GM23248 (cell line): Measurements from ENCODE around the gene MRPS18B. TPM values are rescaled to one million over a fixed set of nuclear protein-coding genes. Genes with fewer than 3 reads are reported as not detected.

Source experiments
- DNase-seq: peaks from one replicate; pipeline ENCODE4 v3.0.0-alpha.2; 2015
- H2AFZ ChIP-seq: fragments of 200-600 bp; sonication (generic); 2 replicates; pipeline ENCODE4 v1.6.1; 2016; ENCODE audit warnings: antibody characterized with exemption
- H3F3A ChIP-seq: fragments of 200-600 bp; sonication (generic); 2 replicates; pipeline ENCODE4 v1.6.1; 2016; ENCODE audit warnings: mild to moderate bottlenecking, antibody characterized with exemption, mixed run types; ENCODE audit not compliant: insufficient read depth
- H3K27ac ChIP-seq: fragments of 200-600 bp; sonication (generic); 2 replicates; pipeline ENCODE4 v1.5.1; 2016; ENCODE audit warnings: mild to moderate bottlenecking
- H3K27me3 ChIP-seq: fragments of 200-600 bp; sonication (generic); replicated peaks from 2 replicates; pipeline ENCODE4 v1.6.1; 2016; ENCODE audit warnings: mild to moderate bottlenecking; ENCODE audit not compliant: insufficient read depth
- H3K36me3 ChIP-seq: fragments of 200-600 bp; sonication (generic); 2 replicates; pipeline ENCODE4 v1.6.1; 2016; ENCODE audit warnings: low read depth, mild to moderate bottlenecking
- H3K4me1 ChIP-seq: fragments of 200-600 bp; sonication (generic); 2 replicates; pipeline ENCODE4 v1.6.1; 2016; ENCODE audit warnings: mild to moderate bottlenecking; ENCODE audit not compliant: insufficient read depth
- H3K4me2 ChIP-seq: fragments of 200-600 bp; sonication (generic); one replicate; pipeline ENCODE4 v1.6.1; 2016; ENCODE audit warnings: mild to moderate bottlenecking; ENCODE audit not compliant: unreplicated experiment
- H3K4me3 ChIP-seq: fragments of 200-600 bp; sonication (generic); 2 replicates; pipeline ENCODE4 v1.5.1; 2016; ENCODE audit warnings: mild to moderate bottlenecking
- H3K79me2 ChIP-seq: fragments of 200-600 bp; sonication (generic); 2 replicates; pipeline ENCODE4 v1.6.1; 2016; ENCODE audit warnings: mild to moderate bottlenecking; ENCODE audit not compliant: insufficient read depth
- H3K9ac ChIP-seq: fragments of 200-600 bp; sonication (generic); 2 replicates; pipeline ENCODE4 v1.6.1; 2016; ENCODE audit warnings: mild to moderate bottlenecking
- H3K9me2 ChIP-seq: fragments of 200-600 bp; sonication (generic); 2 replicates; pipeline ENCODE4 v1.6.1; 2016; ENCODE audit warnings: mixed run types, mild to moderate bottlenecking, moderate library complexity; ENCODE audit not compliant: insufficient read depth
- H3K9me3 ChIP-seq: fragments of 200-600 bp; sonication (generic); one replicate; pipeline ENCODE4 v1.6.1; 2017; ENCODE audit warnings: low read depth
- H4K20me1 ChIP-seq: fragments of 200-600 bp; sonication (generic); 2 replicates; pipeline ENCODE4 v1.6.0; 2016; ENCODE audit not compliant: insufficient read depth
- EZH2 ChIP-seq: fragments of 200-600 bp; sonication (generic); IDR thresholded peaks from 2 replicates; pipeline ENCODE4 v1.6.1; 2018; ENCODE audit warnings: antibody characterized with exemption, mild to moderate bottlenecking; ENCODE audit not compliant: insufficient read depth, poor library complexity, severe bottlenecking
- EZH2phosphoT487 ChIP-seq: fragments of 200-600 bp; sonication (generic); IDR thresholded peaks from 2 replicates; pipeline ENCODE4 v1.6.1; 2018; ENCODE audit warnings: antibody characterized with exemption, moderate library complexity, mild to moderate bottlenecking, low read depth; ENCODE audit not compliant: insufficient read depth
- WGBS, 2 experiments: methylation state at CpG; one replicate each; pipeline ENCODE4 v1.1.6; 2015 to 2017; ENCODE audit warnings: low lambda C conversion rate in 2 of 2, low coverage in 1 of 2; ENCODE audit errors: missing lambda C conversion rate in 2 of 2; 5-methylcytosine and 5-hydroxymethylcytosine counted together
- in situ Hi-C: fragments of 300-500 bp; cut with MboI; formaldehyde crosslinking; loops from 2 replicates; pipeline ENCODE4 v1.15.0; 2020
- polyA plus RNA-seq: library from polyadenylated mRNA; unstranded; fragments of >200 nt; fragmentation: Nextera tagmentation; extraction: Ambion mirVana; gene quantifications from 2 replicates; pipeline ENCODE4 v1.2.1, GENCODE V29; 2016
- total RNA-seq: library from RNA; depleted of rRNA; stranded (reverse); fragments of >200 nt; shearing (Covaris generic); gene quantifications from 2 replicates; pipeline ENCODE4 v1.2.3, GENCODE V29; 2014

MRPS18B gene
- total and polyA plus RNA-seq, 2 experiments from 2014 or later: 41.4 to 59.2 TPM

DNA sequence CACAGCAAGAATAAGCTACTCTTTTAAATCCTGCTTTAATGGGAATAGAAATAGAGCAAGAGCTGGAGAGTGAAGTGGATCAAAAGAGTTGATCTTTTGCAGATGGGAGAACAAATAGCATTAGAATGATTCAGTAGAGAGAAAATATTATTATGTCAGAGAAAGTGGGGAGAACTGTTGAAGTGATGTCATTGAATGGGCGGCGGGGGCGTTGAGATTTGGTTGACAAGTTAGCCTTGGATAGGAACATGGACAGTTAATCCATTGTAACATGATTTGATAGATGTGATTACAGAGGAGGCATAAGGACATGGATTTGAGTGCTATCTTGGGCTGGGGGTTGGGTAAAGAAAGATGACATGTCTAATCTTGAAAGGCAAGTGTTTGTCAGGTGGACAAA, 18.2 kb downstream of the MRPS18B start:
- H3K9me2 ChIP-seq: no peaks in the 10 kb centered on the region
- H4K20me1 ChIP-seq: no peaks in the 10 kb centered on the region
- no peaks in the 10 kb centered on the region for H3F3A ChIP-seq
- in situ Hi-C loops: no loop called here
- H3K4me3 ChIP-seq: no peak overlapping the region
- no peak for DNase-seq
- WGBS, 2 experiments: 95% methylated on average over 3 of the region's 3 CpGs
- no peaks in the 10 kb centered on the region for H3K4me1 ChIP-seq
- H3K27ac ChIP-seq: no peak overlapping the region
- no peak overlapping the region for H3K4me2 ChIP-seq
- H3K9ac ChIP-seq: no peak overlapping the region
- no peak overlapping the region for H2AFZ ChIP-seq
- H3K36me3 ChIP-seq: no peaks in the 10 kb centered on the region; the same call in 1 of the 2 replicates
- H3K27me3 ChIP-seq: no peaks in the 10 kb centered on the region
- TF ChIP-seq EZH2 (no peak), EZH2phosphoT487 (no peak)
- no peaks in the 10 kb centered on the region for H3K79me2 ChIP-seq
- H3K9me3 ChIP-seq: no peaks in the 10 kb centered on the region

DNA sequence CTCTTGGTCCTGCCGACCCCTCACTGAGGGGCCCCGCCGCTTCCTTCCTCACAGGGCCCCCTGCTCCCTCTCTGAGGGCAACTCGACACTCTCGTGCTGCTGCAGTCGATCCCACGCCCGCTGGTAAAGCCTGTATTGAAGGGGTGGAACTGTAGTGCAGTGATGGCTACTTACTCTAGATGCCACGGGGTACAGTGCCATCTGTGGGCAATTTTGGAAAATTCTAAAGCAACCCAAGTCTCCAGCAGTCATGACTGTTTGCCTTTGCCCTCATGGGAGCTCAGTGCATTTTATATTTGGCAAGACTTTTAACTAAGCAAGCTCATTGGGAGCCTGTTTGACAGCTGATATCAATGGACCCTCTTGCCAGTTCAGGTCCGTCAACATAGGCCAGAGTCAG, 22.8 kb downstream of the MRPS18B start:
- H3K9ac ChIP-seq: no peak overlapping the region
- no peaks in the 10 kb centered on the region for H3K9me2 ChIP-seq
- no peaks in the 10 kb centered on the region; the same call in 1 of the 2 replicates for H3K36me3 ChIP-seq
- no peaks in the 10 kb centered on the region for H3F3A ChIP-seq
- H3K79me2 ChIP-seq: peaks cover 3% of the 10 kb centered on the region; the same call in 1 of the 2 replicates
- H3K4me1 ChIP-seq: no peaks in the 10 kb centered on the region
- H3K4me2 ChIP-seq: no peak overlapping the region
- no peaks in the 10 kb centered on the region for H3K9me3 ChIP-seq
- in situ Hi-C loops: no loop called here
- H3K27me3 ChIP-seq: no peaks in the 10 kb centered on the region
- no peak overlapping the region for H2AFZ ChIP-seq
- H3K4me3 ChIP-seq: no peak overlapping the region
- TF ChIP-seq EZH2phosphoT487 (no peak), EZH2 (no peak)
- WGBS, 2 experiments: 83 to 87% methylated on average over 9 to 10 of the region's 10 CpGs
- no peak for DNase-seq
- H3K27ac ChIP-seq: no peak overlapping the region
- H4K20me1 ChIP-seq: no peaks in the 10 kb centered on the region

- Histone ChIP-seq H3K9me3 (no peaks in the 10 kb centered on the region), H3F3A (no peaks in the 10 kb centered on the region), H3K36me3 (no peaks in the 10 kb centered on the region; the same call in 1 of the 2 replicates), H3K79me2 (peaks cover 9% of the 10 kb centered on the region), H3K9ac (no peak overlapping the region), H3K27ac (no peak overlapping the region), H3K4me1 (no peaks in the 10 kb centered on the region), H3K4me2 (no peak overlapping the region), H2AFZ (no peak overlapping the region), H4K20me1 (no peaks in the 10 kb centered on the region), H3K4me3 (no peak overlapping the region), H3K27me3 (no peaks in the 10 kb centered on the region), H3K9me2 (no peaks in the 10 kb centered on the region)
- 89 to 100% methylated on average over 1 of the region's 1 CpG for WGBS, 2 experiments
- no peak for DNase-seq
- in situ Hi-C loops: no loop called here
- TF ChIP-seq EZH2phosphoT487 (no peak), EZH2 (no peak)
Measured at GRCh38 chr6:30641048-30641447, 23.4 kb downstream of the MRPS18B start.

- H3K36me3 ChIP-seq: no peaks in the 10 kb centered on the region; the same call in 1 of the 2 replicates
- peaks cover 31% of the 10 kb centered on the region for H3K79me2 ChIP-seq
- peak; percentile 3 for DNase-seq
- WGBS, 2 experiments: 100% methylated on average over 2 of the region's 2 CpGs
- TF ChIP-seq EZH2phosphoT487: no peak
- no peaks in the 10 kb centered on the region for H3K27me3 ChIP-seq
- peaks cover 4% of the 10 kb centered on the region; the same call in 1 of the 2 replicates for H3F3A ChIP-seq
- in situ Hi-C loops: no loop called here
- H3K9me2 ChIP-seq: no peaks in the 10 kb centered on the region
- no peak overlapping the region for H2AFZ ChIP-seq
- H3K4me3 ChIP-seq: no peak overlapping the region
- 0 out of 2 replicates have a peak, but pooled peaks cover 4% of the 10 kb centered on the region for H3K4me1 ChIP-seq
- H3K9me3 ChIP-seq: no peaks in the 10 kb centered on the region
- H3K4me2 ChIP-seq: no peak overlapping the region
- no peak overlapping the region for H3K9ac ChIP-seq
- H4K20me1 ChIP-seq: no peaks in the 10 kb centered on the region
- H3K27ac ChIP-seq: no peak overlapping the region
Measured at GRCh38 chr6:30643656-30644055, 26.0 kb downstream of the MRPS18B start.

DNA sequence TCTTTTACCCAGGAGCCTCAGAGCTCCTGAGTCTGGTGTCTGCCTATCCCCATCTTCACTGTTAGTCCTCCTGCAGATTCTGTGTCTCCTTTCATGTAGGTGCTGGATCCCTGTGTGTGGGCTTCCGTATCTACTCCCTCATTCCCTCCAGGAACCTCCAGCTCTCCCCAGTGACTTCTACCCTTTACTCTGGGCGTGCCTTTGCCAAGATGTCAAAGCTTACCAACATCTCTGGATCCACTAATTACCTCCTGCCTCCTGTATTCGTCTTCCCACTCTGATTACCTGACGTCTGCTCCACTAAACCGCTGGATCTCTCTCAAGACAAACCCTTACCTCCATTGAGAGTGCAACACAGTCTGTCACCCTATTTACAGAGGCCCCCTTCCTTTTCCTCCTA, 27.1 kb downstream of the MRPS18B start:
- no peak overlapping the region for H2AFZ ChIP-seq
- in situ Hi-C loops: no loop called here
- 83 to 85% methylated on average over 5 of the region's 5 CpGs for WGBS, 2 experiments

More for the DNA sequence above, 27.1 kb downstream of the MRPS18B start:
- peaks cover 4% of the 10 kb centered on the region; the same call in 1 of the 2 replicates for H3F3A ChIP-seq
- TF ChIP-seq EZH2phosphoT487 (no peak), EZH2 (no peak)
- no peak overlapping the region; the same call in 1 of the 2 replicates for H3K9ac ChIP-seq
- no peaks in the 10 kb centered on the region for H3K27me3 ChIP-seq
- no peaks in the 10 kb centered on the region; the same call in 1 of the 2 replicates for H3K36me3 ChIP-seq
- H4K20me1 ChIP-seq: no peaks in the 10 kb centered on the region
- H3K4me3 ChIP-seq: no peak overlapping the region
- peaks cover 42% of the 10 kb centered on the region for H3K79me2 ChIP-seq
- H3K9me2 ChIP-seq: no peaks in the 10 kb centered on the region
- no peak for DNase-seq
- H3K9me3 ChIP-seq: no peaks in the 10 kb centered on the region
- no peak overlapping the region for H3K27ac ChIP-seq
- 0 out of 2 replicates have a peak, but pooled peaks cover 4% of the 10 kb centered on the region for H3K4me1 ChIP-seq
- no peak overlapping the region for H3K4me2 ChIP-seq
